DOHH2 (cell line): ENCODE data around the gene TULP4.
A peak's percentile ranks its signal among the peaks of the same experiment; 100 is the strongest.

Source experiments
- H3F3A ChIP-seq: fragments of 200-600 bp; sonication (generic), shearing (Covaris generic); 2 replicates; pipeline ENCODE4 v1.6.0; 2016; ENCODE audit warnings: antibody characterized with exemption, mild to moderate bottlenecking; ENCODE audit not compliant: control insufficient read depth, insufficient read depth
- H3K27ac ChIP-seq: fragments of 200-600 bp; sonication (generic); 2 replicates; pipeline ENCODE4 v1.5.1; 2014; ENCODE audit warnings: low read depth, mild to moderate bottlenecking, low read length, moderate library complexity
- H3K27me3 ChIP-seq: fragments of 200-600 bp; sonication (generic); 2 replicates; pipeline ENCODE4 v1.6.1; 2014; ENCODE audit warnings: mild to moderate bottlenecking, low read length, mixed read lengths; ENCODE audit not compliant: control insufficient read depth
- H3K36me3 ChIP-seq: fragments of 200-600 bp; sonication (generic); 2 replicates; pipeline ENCODE4 v1.6.1; 2014; ENCODE audit warnings: mild to moderate bottlenecking, low read length, moderate library complexity, mixed read lengths; ENCODE audit not compliant: control insufficient read depth
- H3K4me1 ChIP-seq: fragments of 200-600 bp; sonication (generic); 2 replicates; pipeline ENCODE4 v1.6.1; 2014; ENCODE audit warnings: mild to moderate bottlenecking, low read length, mixed read lengths; ENCODE audit not compliant: control insufficient read depth
- H3K4me2 ChIP-seq: fragments of 200-600 bp; sonication (generic); 2 replicates; pipeline ENCODE4 v1.6.0; 2014; ENCODE audit warnings: mild to moderate bottlenecking, low read length, moderate library complexity
- H3K4me3 ChIP-seq: fragments of 200-600 bp; sonication (generic); 2 replicates; pipeline ENCODE4 v1.5.1; 2014; ENCODE audit warnings: mild to moderate bottlenecking, low read length, mixed read lengths
- H3K79me2 ChIP-seq: fragments of 200-600 bp; sonication (generic); 2 replicates; pipeline ENCODE4 v1.6.1; 2014; ENCODE audit warnings: mild to moderate bottlenecking, low read length, mixed read lengths; ENCODE audit not compliant: control insufficient read depth
- H3K9me2 ChIP-seq: fragments of 200-600 bp; sonication (generic); replicated peaks from 2 replicates; pipeline ENCODE4 v1.6.1; 2014; ENCODE audit warnings: mild to moderate bottlenecking, low read length, mixed read lengths; ENCODE audit not compliant: control insufficient read depth
- H3K9me3 ChIP-seq: fragments of 200-600 bp; sonication (generic); 2 replicates; pipeline ENCODE4 v1.6.1; 2014; ENCODE audit warnings: antibody characterized with exemption, low read length, mixed read lengths; ENCODE audit not compliant: control insufficient read depth, insufficient read depth
- H4K20me1 ChIP-seq: fragments of 200-600 bp; sonication (generic); 2 replicates; pipeline ENCODE4 v1.6.0; 2014; ENCODE audit warnings: low read depth, mild to moderate bottlenecking, antibody characterized with exemption, low read length, moderate library complexity; ENCODE audit not compliant: control insufficient read depth, insufficient read depth
- CTCF ChIP-seq: fragments of 200-600 bp; sonication (generic); IDR thresholded peaks from one replicate; pipeline ENCODE4 v1.5.1; 2014; ENCODE audit warnings: antibody characterized with exemption, mild to moderate bottlenecking, low read depth, low read length; ENCODE audit not compliant: poor library complexity, severe bottlenecking
- EZH2phosphoT487 ChIP-seq: fragments of 200-600 bp; sonication (generic); IDR thresholded peaks from 2 replicates; pipeline ENCODE4 v1.6.1; 2017; ENCODE audit warnings: borderline replicate concordance, mild to moderate bottlenecking, antibody characterized with exemption, low read length, moderate library complexity, mixed read lengths

TULP4 gene

GRCh38 chr6:158284876-158285655 lies 27.2 kb upstream of the TULP4 start:
- H3K27ac ChIP-seq: peak overlapping the region; percentile 77
- peaks cover 73% of the 10 kb centered on the region for H3K79me2 ChIP-seq

GRCh38 chr6:158285656-158286021 lies 26.6 kb upstream of the TULP4 start:
- H3K9me3 ChIP-seq: no peaks in the 10 kb centered on the region
- no peaks in the 10 kb centered on the region for H3K27me3 ChIP-seq
- peaks cover 20% of the 10 kb centered on the region for H3K36me3 ChIP-seq
- H3K27ac ChIP-seq: no peak overlapping the region
- H3K4me2 ChIP-seq: peak overlapping the region; percentile 50; the same call in 1 of the 2 replicates
- peaks cover 16% of the 10 kb centered on the region for H3F3A ChIP-seq
- peaks cover 67% of the 10 kb centered on the region for H3K79me2 ChIP-seq
- no peaks in the 10 kb centered on the region for H3K9me2 ChIP-seq
- TF ChIP-seq CTCF (no peak), EZH2phosphoT487 (no peak)
- no peak overlapping the region for H3K4me3 ChIP-seq
- peaks cover 89% of the 10 kb centered on the region for H3K4me1 ChIP-seq
- H4K20me1 ChIP-seq: no peaks in the 10 kb centered on the region

More at GRCh38 chr6:158284876-158285655, 27.2 kb upstream of the TULP4 start:
- Histone ChIP-seq H3K9me2 (no peaks in the 10 kb centered on the region), H3K4me3 (no peak overlapping the region), H3K9me3 (no peaks in the 10 kb centered on the region), H3K27me3 (no peaks in the 10 kb centered on the region), H3K4me2 (peak overlapping the region; percentile 74), H4K20me1 (no peaks in the 10 kb centered on the region), H3K36me3 (peaks cover 20% of the 10 kb centered on the region), H3F3A (peaks cover 11% of the 10 kb centered on the region), H3K4me1 (peaks cover 84% of the 10 kb centered on the region)
- no peak for TF ChIP-seq EZH2phosphoT487
- no peak for TF ChIP-seq CTCF

GRCh38 chr6:158286413-158286812 lies 25.9 kb upstream of the TULP4 start:
- Histone ChIP-seq H3K27ac (peak overlapping the region; percentile 42), H3K4me2 (peak overlapping the region; percentile 50), H3K36me3 (peaks cover 20% of the 10 kb centered on the region), H3K4me3 (peak overlapping the region; percentile 19), H3K79me2 (peaks cover 74% of the 10 kb centered on the region), H4K20me1 (no peaks in the 10 kb centered on the region), H3K27me3 (no peaks in the 10 kb centered on the region), H3K9me2 (no peaks in the 10 kb centered on the region), H3K9me3 (no peaks in the 10 kb centered on the region), H3K4me1 (peaks cover 96% of the 10 kb centered on the region), H3F3A (peaks cover 24% of the 10 kb centered on the region)
- TF ChIP-seq EZH2phosphoT487: no peak
- TF ChIP-seq CTCF: no peak
